Calu3 (cell line): Measurements from ENCODE around the gene TUBB2A. TPM values are rescaled to one million over a fixed set of nuclear protein-coding genes. Genes with fewer than 3 reads are reported as not detected.
A peak's percentile ranks its signal among the peaks of the same experiment; 100 is the strongest.

Experiments used
- BruUV-seq: library from RNA; stranded (reverse); fragments of 400-500 nt; replicated peaks from 2 replicates; lab custom pipeline; 2021; lab: Mats Ljungman, UMichigan
- CTCF ChIA-PET: fragments of 300-600 bp; sonication (Branson Sonifier 250); formaldehyde crosslinking; loops from one replicate; lab custom pipeline; 2022; ENCODE audit warnings: antibody characterized with exemption; lab: Charles Lee
- DNase-seq: peaks from one replicate; pipeline ENCODE4 v3.0.0; 2022
- H3K27ac Mint-ChIP-seq: one replicate; pipeline ENCODE4 v1.8.0; 2022; ENCODE audit warnings: mixed read lengths; ENCODE audit not compliant: unreplicated experiment
- H3K27me3 Mint-ChIP-seq: one replicate; pipeline ENCODE4 v1.8.0; 2022; ENCODE audit warnings: mixed read lengths; ENCODE audit not compliant: unreplicated experiment
- H3K36me3 Mint-ChIP-seq: one replicate; pipeline ENCODE4 v1.8.0; 2022; ENCODE audit warnings: mild to moderate bottlenecking, moderate library complexity, mixed read lengths; ENCODE audit not compliant: insufficient read depth, unreplicated experiment
- H3K4me1 Mint-ChIP-seq: one replicate; pipeline ENCODE4 v1.8.0; 2022; ENCODE audit warnings: mild to moderate bottlenecking, low read depth, mixed read lengths; ENCODE audit not compliant: unreplicated experiment
- H3K4me3 Mint-ChIP-seq: one replicate; pipeline ENCODE4 v1.8.0; 2022; ENCODE audit warnings: mild to moderate bottlenecking, low read depth, moderate library complexity, mixed read lengths; ENCODE audit not compliant: unreplicated experiment
- H3K9me3 Mint-ChIP-seq: one replicate; pipeline ENCODE4 v1.8.0; 2022; ENCODE audit warnings: low read depth, mixed read lengths; ENCODE audit not compliant: unreplicated experiment
- CTCF ChIP-seq: fragments of 200-600 bp; IDR thresholded peaks from one replicate; pipeline ENCODE4 v1.8.0; 2022; ENCODE audit warnings: antibody characterized with exemption; ENCODE audit not compliant: unreplicated experiment
- intact Hi-C: fragments of 100-400 bp; cut with micrococcal nuclease; formaldehyde crosslinking; loops from one replicate; pipeline ENCODE4 v1.10.0; 2022; ENCODE audit not compliant: unreplicated experiment
- total RNA-seq: library from RNA; stranded (reverse); gene quantifications from 2 replicates; pipeline ENCODE4 v1.2.3, GENCODE V29; 2022

Gene TUBB2A
- total RNA-seq, 1 experiment from 2014 or later = 17.6 TPM

- Mint-ChIP-seq H3K4me1 (peaks cover 6% of the 10 kb centered on the region), H3K9me3 (no peaks in the 10 kb centered on the region), H3K27ac (no peak overlapping the region), H3K36me3 (peaks cover 20% of the 10 kb centered on the region), H3K4me3 (peak overlapping the region; percentile 86), H3K27me3 (no peaks in the 10 kb centered on the region)
- CTCF ChIA-PET = interaction anchor here (1.0 kb wide), 1 partner anchor 132 kb away, joined by 4 read pairs; no protein-coding TSS in a partner anchor
- intact Hi-C loops = no loop called here
- peak; percentile 5 for DNase-seq
- no TSS peak for BruUV-seq
- TF ChIP-seq CTCF = no peak
Observed at GRCh38 chr6:3119040-3119723, 38.2 kb downstream of the TUBB2A start.

GRCh38 chr6:3118353-3119039 is 38.8 kb downstream of the TUBB2A start, which contains the start of gene BPHL:
Gene BPHL (plus strand): TSS chr6:3118711. CDS start chr6:3118741, 30 bp downstream.
- Mint-ChIP-seq H3K27me3 (no peaks in the 10 kb centered on the region), H3K9me3 (no peaks in the 10 kb centered on the region), H3K36me3 (peaks cover 20% of the 10 kb centered on the region), H3K4me3 (peak within 1 kb of the TSS; percentile 86), H3K4me1 (peaks cover 6% of the 10 kb centered on the region), H3K27ac (peak within 1 kb of the TSS; percentile 56)
- CTCF ChIA-PET = no interaction called here
- intact Hi-C loops = no loop called here
- no TSS peak for BruUV-seq
- DNase-seq = peak; percentile 97
- TF ChIP-seq CTCF = no peak

- Mint-ChIP-seq H3K4me3 (peak overlapping the region; percentile 86), H3K27me3 (no peaks in the 10 kb centered on the region), H3K9me3 (no peaks in the 10 kb centered on the region), H3K4me1 (peaks cover 6% of the 10 kb centered on the region), H3K27ac (peak overlapping the region; percentile 56), H3K36me3 (peaks cover 20% of the 10 kb centered on the region)
- intact Hi-C loops = no loop called here
- CTCF ChIA-PET = no interaction called here
- no peak for TF ChIP-seq CTCF
- BruUV-seq = TSS peak; percentile 92
- no peak for DNase-seq
Observed at GRCh38 chr6:3117912-3118352, 39.4 kb downstream of the TUBB2A start.

- Mint-ChIP-seq H3K36me3 (peaks cover 23% of the 10 kb centered on the region), H3K9me3 (no peaks in the 10 kb centered on the region), H3K4me1 (peaks cover 6% of the 10 kb centered on the region), H3K4me3 (no peak overlapping the region), H3K27me3 (no peaks in the 10 kb centered on the region), H3K27ac (no peak overlapping the region)
- CTCF ChIA-PET = no interaction called here
- no peak for TF ChIP-seq CTCF
- DNase-seq = no peak
- BruUV-seq = no TSS peak
- intact Hi-C loops = no loop called here
Observed at GRCh38 chr6:3114377-3114776, 43.0 kb downstream of the TUBB2A start.
